GM12892 (cell line): ENCODE measurements around the gene MFAP4.

Experiments
- POLR2A ChIP-seq: IDR thresholded peaks from 2 replicates; pipeline ENCODE4 v1.6.1; 2011; ENCODE audit warnings: low read depth, low read length, control low read depth
- POLR2AphosphoS5 ChIP-seq: IDR thresholded peaks from 2 replicates; pipeline ENCODE4 v1.6.1; 2011; ENCODE audit warnings: low read depth, low read length, control low read depth
- TAF1 ChIP-seq: IDR thresholded peaks from 2 replicates; pipeline ENCODE4 v1.6.1; 2011; ENCODE audit warnings: low read depth, mild to moderate bottlenecking, control low read depth, low read length, borderline replicate concordance

- TF ChIP-seq TAF1 (no peak), POLR2AphosphoS5 (no peak), POLR2A (no peak)
These were observed 15.2 kb upstream of the MFAP4 start for GRCh38 chr17:19402171-19402570.
